ENCODE measurements around the gene KIR3DL2. TPM values are rescaled to one million over a fixed set of nuclear protein-coding genes. Genes with fewer than 3 reads are reported as not detected.
"Not testable (repeated sequence)": the region's sequence is repeated elsewhere in the genome, so short reads cannot be mapped to it uniquely, and the experiment has no call there.

KIR3DL2 gene
- polyA plus RNA-seq, 1 of the 3 experiments (the other 2 are of a cell fraction): not detected

DNA sequence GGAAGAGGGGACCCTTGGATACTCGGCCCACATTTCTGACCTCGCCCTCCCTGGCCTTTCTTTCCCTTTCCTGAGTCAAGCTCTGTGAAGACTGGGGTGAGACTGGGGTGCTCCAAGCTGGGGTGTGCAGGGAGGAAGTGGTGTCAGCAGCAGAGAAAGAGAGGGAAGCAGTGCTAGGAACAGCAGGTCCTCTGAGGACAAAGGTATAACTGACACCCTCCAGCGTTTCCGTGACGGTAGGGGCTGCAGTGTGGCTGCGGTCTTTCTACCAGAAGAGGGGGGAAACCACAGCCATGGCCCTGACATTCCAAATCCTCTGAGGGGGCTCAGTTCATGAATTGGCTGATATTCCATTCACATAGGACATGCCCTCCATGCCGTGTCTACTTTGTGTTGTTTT is 1.1 kb downstream of the KIR3DL2 start:
- Histone ChIP-seq H3K9me2 (no peaks in the 10 kb centered on the region), H3K9ac (no peak overlapping the region), H3K36me3 (replicated peaks in 1 of 2; ENCODE audit: control insufficient read depth in 1 of 2, insufficient read depth in 2 of 2, low read length in 1 of 2) (no peaks in the 10 kb centered on the region), H3K9me3 (no peaks in the 10 kb centered on the region), H3K4me3 (ENCODE audit: low read depth in 2 of 2, low read length in 1 of 2) (no peak overlapping the region), H2AFZ (ENCODE audit: low read depth) (no peak overlapping the region), H3F3A (replicated peaks; ENCODE audit: insufficient read depth) (no peaks in the 10 kb centered on the region), H3K27ac (ENCODE audit: low read depth in 2 of 2, low read length in 1 of 2) (no peak overlapping the region), H3K27me3 (ENCODE audit: insufficient read depth) (no peaks in the 10 kb centered on the region; the same call in 1 of the 2 replicates), H3K79me2 (ENCODE audit: insufficient read depth) (no peaks in the 10 kb centered on the region), H4K20me1 (ENCODE audit: insufficient read depth) (no peaks in the 10 kb centered on the region), H3K4me2 (no peak overlapping the region), H3K4me1 (ENCODE audit: control insufficient read depth in 1 of 2, insufficient read depth in 2 of 2, low read depth in 1 of 2, low read length in 1 of 2) (no peaks in the 10 kb centered on the region)
- no peak for DNase-seq
- ChIA-PET POLR2A (no interaction called here), CTCF (no interaction called here)
- TF ChIP-seq, protein P1, sequence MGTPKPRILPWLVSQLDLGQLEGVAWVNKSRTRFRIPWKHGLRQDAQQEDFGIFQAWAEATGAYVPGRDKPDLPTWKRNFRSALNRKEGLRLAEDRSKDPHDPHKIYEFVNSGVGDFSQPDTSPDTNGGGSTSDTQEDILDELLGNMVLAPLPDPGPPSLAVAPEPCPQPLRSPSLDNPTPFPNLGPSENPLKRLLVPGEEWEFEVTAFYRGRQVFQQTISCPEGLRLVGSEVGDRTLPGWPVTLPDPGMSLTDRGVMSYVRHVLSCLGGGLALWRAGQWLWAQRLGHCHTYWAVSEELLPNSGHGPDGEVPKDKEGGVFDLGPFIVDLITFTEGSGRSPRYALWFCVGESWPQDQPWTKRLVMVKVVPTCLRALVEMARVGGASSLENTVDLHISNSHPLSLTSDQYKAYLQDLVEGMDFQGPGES (IDR thresholded peaks at IDR 0.05; ENCODE audit: low read depth, low read length): no peak
- TF ChIP-seq TCF12 (IDR thresholded peaks at IDR 0.05) (no peak), JUND (IDR thresholded peaks at IDR 0.05) (no peak), FOXM1 (IDR thresholded peaks at IDR 0.05; ENCODE audit: low read depth) (no peak), RFX5 (IDR thresholded peaks at IDR 0.05; ENCODE audit: low read length) (no peak), SMC3 (IDR thresholded peaks at IDR 0.05; ENCODE audit: low read depth, low read length) (no peak)
- TF ChIP-seq, protein P2, sequence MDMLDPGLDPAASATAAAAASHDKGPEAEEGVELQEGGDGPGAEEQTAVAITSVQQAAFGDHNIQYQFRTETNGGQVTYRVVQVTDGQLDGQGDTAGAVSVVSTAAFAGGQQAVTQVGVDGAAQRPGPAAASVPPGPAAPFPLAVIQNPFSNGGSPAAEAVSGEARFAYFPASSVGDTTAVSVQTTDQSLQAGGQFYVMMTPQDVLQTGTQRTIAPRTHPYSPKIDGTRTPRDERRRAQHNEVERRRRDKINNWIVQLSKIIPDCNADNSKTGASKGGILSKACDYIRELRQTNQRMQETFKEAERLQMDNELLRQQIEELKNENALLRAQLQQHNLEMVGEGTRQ (IDR thresholded peaks at IDR 0.05; ENCODE audit: borderline replicate concordance, low read depth, low read length): no peak
- WGBS (ENCODE audit: low lambda C conversion rate): 1% methylated on average over 7 of the region's 7 CpGs

DNA sequence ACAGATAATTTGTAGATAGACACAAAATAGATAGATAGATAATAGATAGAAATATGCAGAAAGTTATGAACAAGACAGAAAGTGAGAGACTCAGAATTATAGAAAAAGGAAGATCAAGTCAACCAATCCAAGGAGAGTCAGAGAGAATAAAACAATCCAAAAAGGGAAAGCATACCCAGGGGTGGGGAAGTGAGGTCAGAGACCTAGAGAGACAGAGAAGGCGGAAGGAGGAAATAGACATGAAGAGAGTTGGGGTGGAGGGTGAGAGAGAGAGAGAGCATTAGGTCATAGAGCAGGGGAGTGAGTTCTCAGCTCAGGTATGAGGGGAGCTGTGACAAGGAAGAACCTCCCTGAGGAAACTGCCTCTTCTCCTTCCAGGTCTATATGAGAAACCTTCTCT is 5.0 kb downstream of the KIR3DL2 start:
- H3K9ac ChIP-seq; H3K27me3 ChIP-seq (ENCODE audit: insufficient read depth); H3K27ac ChIP-seq (ENCODE audit: low read depth in 2 of 2, low read length in 1 of 2); H3K9me3 ChIP-seq; H4K20me1 ChIP-seq (ENCODE audit: insufficient read depth); H3K4me2 ChIP-seq; H3K4me3 ChIP-seq (ENCODE audit: low read depth in 2 of 2, low read length in 1 of 2); H2AFZ ChIP-seq (ENCODE audit: low read depth); H3K79me2 ChIP-seq (ENCODE audit: insufficient read depth); H3K4me1 ChIP-seq (ENCODE audit: control insufficient read depth in 1 of 2, insufficient read depth in 2 of 2, low read depth in 1 of 2, low read length in 1 of 2); DNase-seq; POLR2A ChIA-PET; H3F3A ChIP-seq (replicated peaks; ENCODE audit: insufficient read depth); H3K9me2 ChIP-seq; CTCF ChIA-PET; H3K36me3 ChIP-seq (replicated peaks in 1 of 2; ENCODE audit: control insufficient read depth in 1 of 2, insufficient read depth in 2 of 2, low read length in 1 of 2): not testable (repeated sequence)
- WGBS (ENCODE audit: low lambda C conversion rate): 2% methylated on average over 1 of the region's 1 CpG

DNA sequence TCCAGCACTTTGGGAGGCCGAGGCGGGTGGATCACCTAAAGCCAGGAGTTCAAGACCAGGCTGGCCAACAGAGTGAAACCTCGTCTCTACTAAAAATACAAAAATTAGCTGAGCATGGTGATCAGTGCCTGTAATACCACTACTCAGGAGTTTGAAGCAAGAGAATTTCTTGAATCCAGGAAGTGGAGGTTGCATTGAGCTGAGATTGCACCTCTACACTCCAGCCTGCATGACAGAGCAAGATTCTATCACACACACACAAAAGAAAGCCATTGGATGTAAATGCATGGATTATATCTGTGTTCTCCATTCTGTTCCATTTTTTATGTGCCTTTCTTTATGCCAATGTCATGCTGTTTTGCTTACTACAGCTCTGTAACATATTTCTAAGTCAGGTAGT is 8.2 kb downstream of the KIR3DL2 start:
- H3K4me2 ChIP-seq; H3F3A ChIP-seq (replicated peaks; ENCODE audit: insufficient read depth); DNase-seq; H3K27me3 ChIP-seq (ENCODE audit: insufficient read depth); H3K4me3 ChIP-seq (ENCODE audit: low read depth in 2 of 2, low read length in 1 of 2); H3K9ac ChIP-seq; H3K9me3 ChIP-seq; H3K36me3 ChIP-seq (replicated peaks in 1 of 2; ENCODE audit: control insufficient read depth in 1 of 2, insufficient read depth in 2 of 2, low read length in 1 of 2); H3K79me2 ChIP-seq (ENCODE audit: insufficient read depth); H3K27ac ChIP-seq (ENCODE audit: low read depth in 2 of 2, low read length in 1 of 2); H3K4me1 ChIP-seq (ENCODE audit: control insufficient read depth in 1 of 2, insufficient read depth in 2 of 2, low read depth in 1 of 2, low read length in 1 of 2); H3K9me2 ChIP-seq; H4K20me1 ChIP-seq (ENCODE audit: insufficient read depth); CTCF ChIA-PET; H2AFZ ChIP-seq (ENCODE audit: low read depth); POLR2A ChIA-PET: not testable (repeated sequence)
- WGBS (ENCODE audit: low lambda C conversion rate): 3% methylated on average over 3 of the region's 3 CpGs

DNA sequence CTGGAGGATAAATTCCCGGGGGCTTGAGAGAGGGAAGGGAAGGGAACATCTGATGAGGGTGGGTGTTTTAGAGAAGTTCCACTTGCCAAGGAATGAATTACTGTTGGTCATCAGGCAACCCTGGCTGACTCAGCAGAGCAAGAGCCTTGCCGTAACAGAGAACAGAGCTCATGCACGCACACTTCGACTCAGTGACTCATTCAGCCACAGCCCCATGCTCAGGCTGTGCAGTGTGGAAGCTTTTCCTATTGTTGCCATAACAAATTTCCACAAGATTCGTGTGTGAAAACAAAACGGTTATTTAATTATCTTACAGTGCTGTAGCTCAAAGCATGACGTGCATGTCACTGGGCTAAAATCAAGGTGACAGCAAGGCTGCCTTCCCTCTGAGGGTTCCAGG is 9.2 kb downstream of the KIR3DL2 start:
- CTCF ChIA-PET; H3K27me3 ChIP-seq (ENCODE audit: insufficient read depth); H4K20me1 ChIP-seq (ENCODE audit: insufficient read depth); H3K4me1 ChIP-seq (ENCODE audit: control insufficient read depth in 1 of 2, insufficient read depth in 2 of 2, low read depth in 1 of 2, low read length in 1 of 2); H3K79me2 ChIP-seq (ENCODE audit: insufficient read depth); H2AFZ ChIP-seq (ENCODE audit: low read depth); H3K9me2 ChIP-seq; H3K36me3 ChIP-seq (replicated peaks in 1 of 2; ENCODE audit: control insufficient read depth in 1 of 2, insufficient read depth in 2 of 2, low read length in 1 of 2); POLR2A ChIA-PET; DNase-seq; H3K4me3 ChIP-seq (ENCODE audit: low read depth in 2 of 2, low read length in 1 of 2); H3F3A ChIP-seq (replicated peaks; ENCODE audit: insufficient read depth); H3K9me3 ChIP-seq; H3K4me2 ChIP-seq; H3K9ac ChIP-seq; H3K27ac ChIP-seq (ENCODE audit: low read depth in 2 of 2, low read length in 1 of 2): not testable (repeated sequence)
- 4% methylated on average over 7 of the region's 7 CpGs for WGBS (ENCODE audit: low lambda C conversion rate)

DNA sequence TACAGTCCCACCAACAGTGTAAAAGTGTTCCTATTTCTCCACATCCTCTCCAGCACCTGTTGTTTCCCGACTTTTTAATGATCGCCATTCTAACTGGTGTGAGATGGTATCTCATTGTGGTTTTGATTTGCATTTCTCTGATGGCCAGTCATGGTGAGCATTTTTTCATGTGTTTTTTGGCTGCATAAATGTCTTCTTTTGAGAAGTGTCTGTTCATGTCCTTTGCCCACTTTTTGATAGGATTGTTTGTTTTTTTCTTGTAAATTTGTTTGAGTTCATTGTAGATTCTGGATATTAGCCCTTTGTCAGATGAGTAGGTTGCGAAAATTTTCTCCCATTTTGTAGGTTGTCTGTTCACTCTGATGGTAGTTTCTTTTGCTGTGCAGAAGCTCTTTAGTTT is 13.2 kb downstream of the KIR3DL2 start:
- CTCF ChIA-PET; H3K27me3 ChIP-seq (ENCODE audit: insufficient read depth); H3K4me1 ChIP-seq (ENCODE audit: control insufficient read depth in 1 of 2, insufficient read depth in 2 of 2, low read depth in 1 of 2, low read length in 1 of 2); H3K9me2 ChIP-seq; DNase-seq; H4K20me1 ChIP-seq (ENCODE audit: insufficient read depth); H3K9ac ChIP-seq; POLR2A ChIA-PET; H3K79me2 ChIP-seq (ENCODE audit: insufficient read depth); H3K27ac ChIP-seq (ENCODE audit: low read depth in 2 of 2, low read length in 1 of 2); H3K4me2 ChIP-seq; H3F3A ChIP-seq (replicated peaks; ENCODE audit: insufficient read depth); H2AFZ ChIP-seq (ENCODE audit: low read depth); H3K4me3 ChIP-seq (ENCODE audit: low read depth in 2 of 2, low read length in 1 of 2); H3K9me3 ChIP-seq; H3K36me3 ChIP-seq (replicated peaks in 1 of 2; ENCODE audit: control insufficient read depth in 1 of 2, insufficient read depth in 2 of 2, low read length in 1 of 2): not testable (repeated sequence)
- WGBS (ENCODE audit: low lambda C conversion rate): 69% methylated on average over 2 of the region's 3 CpGs
